Body of pancreas (tissue), 4 donors: ENCODE measurements around the gene ARID1B.

Experiments
- CTCF ChIP-seq, 7 experiments: fragments of 450-650 bp in 4 of 7; fragments of 200-600 bp in 3 of 7; sonication (generic) in 3 of 7; IDR thresholded peaks; one replicate each; pipeline ENCODE4 v1.5.1; 2016 to 2019; ENCODE audit warnings: antibody characterized with exemption in 7 of 7
- POLR2A ChIP-seq, 3 donors: fragments of 450-650 bp; IDR thresholded peaks; one replicate each; pipeline ENCODE4 v1.6.1; 2016; ENCODE audit warnings: antibody characterized with exemption in 3 of 3, mild to moderate bottlenecking in 2 of 3

- TF ChIP-seq CTCF (IDR thresholded peaks at IDR 0.05) (no peak), POLR2A (IDR thresholded peaks at IDR 0.05) (no peak)
Measured at GRCh38 chr6:157089851-157090250, 312.7 kb downstream of the ARID1B start.
